Measurements from ENCODE around the gene CACNB1. TPM values are rescaled to one million over a fixed set of nuclear protein-coding genes. Genes with fewer than 3 reads are reported as not detected.

The CACNB1 gene
- total and polyA plus RNA-seq, 10 of the 15 experiments (the other 5 are each of a cell fraction or from before 2014, with no cell fraction given) = 0.06 to 15.6 (median 6.3) TPM

DNA sequence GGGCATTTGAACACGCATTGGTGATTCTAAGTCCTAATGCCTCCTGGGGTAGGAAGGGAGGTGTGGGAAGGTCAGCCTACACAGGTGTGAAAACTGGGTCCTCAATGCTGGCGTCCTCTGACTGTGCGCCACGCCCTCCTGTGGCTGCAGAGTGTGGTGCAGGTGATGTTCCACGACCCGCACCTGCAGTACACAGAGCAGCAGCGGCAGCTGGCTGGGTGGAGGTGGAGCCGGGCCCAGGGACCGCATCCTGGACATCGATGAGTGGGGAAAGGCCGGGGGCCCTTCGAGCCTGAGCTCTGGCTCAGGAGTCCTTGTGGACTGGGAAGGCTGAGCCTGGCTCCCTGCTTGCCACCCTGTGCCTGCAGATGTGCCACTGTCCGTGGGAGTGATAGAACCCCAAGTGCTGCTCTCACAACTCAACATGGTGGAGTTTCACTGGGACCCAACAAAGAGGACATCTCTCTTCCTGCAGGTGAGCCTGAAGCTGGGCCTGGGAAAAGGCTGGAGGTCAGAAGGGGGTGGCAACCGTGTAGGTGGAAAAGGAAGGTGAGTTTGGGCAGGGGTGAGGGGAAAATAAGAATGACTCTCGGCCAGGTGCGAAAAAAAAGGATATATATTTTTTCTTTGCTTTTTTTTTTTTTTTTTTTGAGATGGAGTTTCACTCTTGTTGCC is 42.3 kb upstream of the CACNB1 start (continued):
- TF ChIP-seq SMC3 (IDR thresholded peaks at IDR 0.05; ENCODE audit: borderline replicate concordance, low read length) (peak; percentile 62), MEF2B (IDR thresholded peaks at IDR 0.05; ENCODE audit: partially characterized antibody, poor library complexity, severe bottlenecking) (no peak), HDAC6 (IDR thresholded peaks at IDR 0.05; ENCODE audit: unreplicated experiment) (no peak), MYB (IDR thresholded peaks at IDR 0.05; ENCODE audit: borderline replicate concordance, low read depth, low read length) (no peak), CREB1 (IDR thresholded peaks at IDR 0.05; ENCODE audit: low read depth) (no peak), CTCF (IDR thresholded peaks at IDR 0.05 in 2 of 3, conservative IDR thresholded peaks at IDR 0.05 in 1 of 3; ENCODE audit: control insufficient read depth in 2 of 3, extremely low read depth in 1 of 3, insufficient read depth in 1 of 3, low read depth in 3 of 3, low read length in 3 of 3) (peak; percentile 61 to 76 (median 72)), YY1 (IDR thresholded peaks at IDR 0.05; ENCODE audit: low read depth, low read length) (0 out of 2 replicates have a peak, but pooled peaks have one; percentile 40)
- TF ChIP-seq, protein P1, sequence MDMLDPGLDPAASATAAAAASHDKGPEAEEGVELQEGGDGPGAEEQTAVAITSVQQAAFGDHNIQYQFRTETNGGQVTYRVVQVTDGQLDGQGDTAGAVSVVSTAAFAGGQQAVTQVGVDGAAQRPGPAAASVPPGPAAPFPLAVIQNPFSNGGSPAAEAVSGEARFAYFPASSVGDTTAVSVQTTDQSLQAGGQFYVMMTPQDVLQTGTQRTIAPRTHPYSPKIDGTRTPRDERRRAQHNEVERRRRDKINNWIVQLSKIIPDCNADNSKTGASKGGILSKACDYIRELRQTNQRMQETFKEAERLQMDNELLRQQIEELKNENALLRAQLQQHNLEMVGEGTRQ (IDR thresholded peaks at IDR 0.05; ENCODE audit: borderline replicate concordance, low read depth, low read length) = no peak
- TF ChIP-seq, protein P2, sequence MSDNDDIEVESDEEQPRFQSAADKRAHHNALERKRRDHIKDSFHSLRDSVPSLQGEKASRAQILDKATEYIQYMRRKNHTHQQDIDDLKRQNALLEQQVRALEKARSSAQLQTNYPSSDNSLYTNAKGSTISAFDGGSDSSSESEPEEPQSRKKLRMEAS (IDR thresholded peaks at IDR 0.05; ENCODE audit: low read depth, low read length) = no peak
- TF ChIP-seq, protein P3, sequence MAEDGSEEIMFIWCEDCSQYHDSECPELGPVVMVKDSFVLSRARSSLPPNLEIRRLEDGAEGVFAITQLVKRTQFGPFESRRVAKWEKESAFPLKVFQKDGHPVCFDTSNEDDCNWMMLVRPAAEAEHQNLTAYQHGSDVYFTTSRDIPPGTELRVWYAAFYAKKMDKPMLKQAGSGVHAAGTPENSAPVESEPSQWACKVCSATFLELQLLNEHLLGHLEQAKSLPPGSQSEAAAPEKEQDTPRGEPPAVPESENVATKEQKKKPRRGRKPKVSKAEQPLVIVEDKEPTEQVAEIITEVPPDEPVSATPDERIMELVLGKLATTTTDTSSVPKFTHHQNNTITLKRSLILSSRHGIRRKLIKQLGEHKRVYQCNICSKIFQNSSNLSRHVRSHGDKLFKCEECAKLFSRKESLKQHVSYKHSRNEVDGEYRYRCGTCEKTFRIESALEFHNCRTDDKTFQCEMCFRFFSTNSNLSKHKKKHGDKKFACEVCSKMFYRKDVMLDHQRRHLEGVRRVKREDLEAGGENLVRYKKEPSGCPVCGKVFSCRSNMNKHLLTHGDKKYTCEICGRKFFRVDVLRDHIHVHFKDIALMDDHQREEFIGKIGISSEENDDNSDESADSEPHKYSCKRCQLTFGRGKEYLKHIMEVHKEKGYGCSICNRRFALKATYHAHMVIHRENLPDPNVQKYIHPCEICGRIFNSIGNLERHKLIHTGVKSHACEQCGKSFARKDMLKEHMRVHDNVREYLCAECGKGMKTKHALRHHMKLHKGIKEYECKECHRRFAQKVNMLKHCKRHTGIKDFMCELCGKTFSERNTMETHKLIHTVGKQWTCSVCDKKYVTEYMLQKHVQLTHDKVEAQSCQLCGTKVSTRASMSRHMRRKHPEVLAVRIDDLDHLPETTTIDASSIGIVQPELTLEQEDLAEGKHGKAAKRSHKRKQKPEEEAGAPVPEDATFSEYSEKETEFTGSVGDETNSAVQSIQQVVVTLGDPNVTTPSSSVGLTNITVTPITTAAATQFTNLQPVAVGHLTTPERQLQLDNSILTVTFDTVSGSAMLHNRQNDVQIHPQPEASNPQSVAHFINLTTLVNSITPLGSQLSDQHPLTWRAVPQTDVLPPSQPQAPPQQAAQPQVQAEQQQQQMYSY (CRISPR knock-in tag; IDR thresholded peaks at IDR 0.05) = no peak
